ENCODE results near the gene BMAL1. TPM values are rescaled to one million over a fixed set of nuclear protein-coding genes. Genes with fewer than 3 reads are reported as not detected.

Gene BMAL1
- polyA plus RNA-seq, 3 donors, result 8.1 to 14.1 (median 12.7) TPM

- no peak for DNase-seq
Measured at GRCh38 chr11:13315517-13316432, 38.2 kb downstream of the BMAL1 start.

- DNase-seq, result no peak
Measured at GRCh38 chr11:13316528-13316961, 39.0 kb downstream of the BMAL1 start.

DNA sequence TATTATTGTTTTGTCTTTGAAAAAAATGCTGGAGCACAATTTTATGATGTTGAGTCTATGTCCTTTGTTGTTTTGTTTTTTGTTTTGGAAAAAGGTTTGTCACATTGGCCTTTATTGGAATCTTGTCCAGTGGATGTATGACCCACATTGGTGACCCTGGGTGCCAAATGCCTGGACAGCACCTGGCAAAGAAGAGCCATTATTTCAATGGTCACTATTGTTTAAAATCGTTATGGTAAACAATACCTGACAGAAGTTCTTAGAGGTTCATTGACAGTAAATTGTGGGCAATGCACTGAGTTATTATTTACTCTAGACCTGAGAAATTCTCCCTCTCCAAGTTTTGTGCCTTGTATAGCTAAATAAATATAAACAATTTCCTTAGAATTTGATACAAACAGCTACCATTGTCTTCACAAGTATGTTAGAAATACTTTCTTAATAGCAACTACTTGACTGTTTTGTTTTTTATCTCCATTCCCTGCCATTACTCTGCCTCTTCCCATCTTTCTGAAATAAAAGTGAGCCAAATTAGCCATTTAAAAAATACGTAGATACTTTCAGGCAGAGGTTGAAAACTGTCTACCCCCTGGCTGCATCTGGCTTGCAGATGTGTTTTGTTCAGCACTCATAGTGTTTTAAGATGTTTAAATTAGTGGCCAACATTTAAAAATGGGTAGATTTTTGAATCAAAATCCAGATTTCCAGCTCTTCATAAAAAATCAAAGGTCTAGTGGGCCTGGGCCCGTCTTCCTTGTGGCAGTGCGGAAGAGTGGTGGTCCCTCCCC lies 39.9 kb downstream of the BMAL1 start:
- DNase-seq, result no peak

GRCh38 chr11:13318498-13319295 lies 41.1 kb downstream of the BMAL1 start:
- no peak for DNase-seq

DNA sequence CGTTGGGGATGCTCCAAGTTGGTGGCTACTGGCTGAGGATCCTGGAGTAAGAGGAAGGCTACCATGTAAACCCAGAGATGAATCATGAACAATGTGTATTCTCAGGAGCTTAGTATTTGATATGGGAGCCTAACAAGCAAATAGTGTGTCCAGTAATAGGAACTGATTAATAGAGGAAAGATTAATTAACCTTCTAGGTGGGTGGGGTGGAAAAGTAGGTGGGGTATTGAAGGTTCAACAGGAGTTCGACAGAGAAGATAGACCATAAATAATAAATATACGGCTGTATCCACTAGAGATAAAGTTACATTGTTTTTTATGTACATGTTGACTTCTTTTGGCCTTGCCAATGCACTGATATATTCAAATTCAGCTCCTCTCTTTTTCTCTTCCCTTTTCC lies 43.1 kb downstream of the BMAL1 start:
- no peak for DNase-seq

- DNase-seq, result no peak
Measured at GRCh38 chr11:13321431-13321830, 43.8 kb downstream of the BMAL1 start.

DNA sequence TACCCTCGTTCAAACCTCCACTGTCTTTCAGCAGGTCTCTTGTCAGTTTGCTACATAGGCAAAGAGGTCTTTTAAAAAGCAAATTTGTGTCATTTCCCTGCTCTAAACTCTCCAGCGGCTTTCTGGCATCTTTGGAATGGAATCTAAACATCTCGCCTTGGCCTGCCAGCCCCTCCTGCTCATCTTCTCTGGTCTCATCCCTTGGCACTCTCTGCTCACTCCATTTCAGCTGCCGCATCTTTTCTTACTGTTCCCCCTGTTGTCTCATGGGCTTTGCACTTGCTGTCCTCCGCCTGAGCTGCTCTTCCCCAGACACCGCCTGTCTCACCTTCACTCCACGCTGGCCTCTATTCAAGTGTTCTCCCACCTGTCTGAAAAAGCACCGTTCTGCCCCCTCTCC lies 46.6 kb downstream of the BMAL1 start:
- no peak for DNase-seq

DNA sequence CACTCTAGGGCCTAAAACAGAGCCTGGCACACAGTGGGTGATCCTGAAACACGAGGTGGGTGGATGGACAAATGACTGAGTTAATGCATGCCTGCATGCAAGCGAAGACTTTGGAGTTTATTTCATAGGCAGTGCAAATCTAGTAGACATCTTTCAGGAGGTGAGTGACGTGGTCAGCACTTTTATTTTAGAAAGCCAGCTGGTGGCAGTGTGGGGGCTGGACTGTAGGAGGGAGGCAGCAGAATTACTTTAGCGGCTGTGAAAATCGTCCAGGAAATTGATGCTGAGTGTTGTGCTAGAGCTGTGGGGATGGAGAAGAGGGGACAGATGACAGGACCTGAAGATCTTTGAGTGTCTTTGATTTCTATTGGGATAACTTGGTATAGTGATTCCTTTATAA lies 47.1 kb downstream of the BMAL1 start:
- peak; percentile 24 for DNase-seq

- DNase-seq, result no peak
Measured at GRCh38 chr11:13327421-13327820, 49.8 kb downstream of the BMAL1 start.

GRCh38 chr11:13328286-13328685 lies 50.7 kb downstream of the BMAL1 start:
- peak; percentile 28 for DNase-seq

DNA sequence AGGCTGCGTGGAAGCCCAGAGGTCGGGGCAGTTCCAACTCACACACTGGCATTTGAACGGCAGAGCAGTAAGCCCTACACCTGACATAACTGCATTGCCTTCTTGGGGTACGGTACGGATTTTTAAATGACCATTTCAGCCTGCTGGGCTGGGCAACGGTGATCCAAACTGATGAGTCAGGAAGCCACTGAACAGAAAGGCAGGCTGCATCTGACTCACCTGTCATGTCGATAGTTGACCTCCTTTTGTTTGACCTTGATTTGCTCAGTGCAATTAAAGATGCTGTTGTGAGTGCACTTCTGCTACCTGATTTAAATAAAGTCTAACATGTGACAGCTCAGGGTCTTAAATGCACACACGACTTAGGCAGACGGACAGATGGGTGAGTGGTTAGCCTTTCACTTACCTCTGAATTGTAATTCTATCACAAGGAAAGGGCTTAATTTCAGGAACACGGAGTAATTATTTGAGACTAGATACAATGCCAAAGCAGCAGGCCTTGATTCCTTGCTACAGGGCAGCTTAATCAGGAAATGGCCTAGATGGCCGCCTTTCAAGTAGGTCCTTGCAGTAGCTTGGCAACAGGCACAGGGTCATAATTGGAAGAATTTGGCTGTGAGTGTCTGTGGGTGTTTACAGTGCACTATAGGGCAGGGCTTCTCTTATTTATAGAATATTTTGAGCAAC lies 52.2 kb downstream of the BMAL1 start:
- DNase-seq, result no peak

DNA sequence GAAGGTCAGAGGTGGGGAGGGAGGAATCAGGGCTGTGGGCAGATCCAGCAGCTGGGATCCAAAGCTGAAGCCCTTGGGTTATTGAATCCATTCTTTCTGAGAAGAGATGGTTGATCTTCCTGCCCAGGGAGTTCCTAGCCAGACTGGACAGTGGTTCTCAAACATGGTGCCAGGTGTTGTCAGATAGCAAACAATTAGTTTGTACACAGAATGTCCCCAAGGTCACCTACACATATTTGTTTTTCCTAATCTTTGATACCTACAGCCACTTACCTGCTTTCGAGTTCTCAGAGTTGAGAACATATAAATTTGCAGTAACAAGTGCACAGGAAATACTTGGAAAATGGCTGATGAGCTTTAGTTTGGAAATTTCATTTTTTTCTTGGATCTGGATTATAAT lies 54.5 kb downstream of the BMAL1 start:
- DNase-seq, result no peak

DNA sequence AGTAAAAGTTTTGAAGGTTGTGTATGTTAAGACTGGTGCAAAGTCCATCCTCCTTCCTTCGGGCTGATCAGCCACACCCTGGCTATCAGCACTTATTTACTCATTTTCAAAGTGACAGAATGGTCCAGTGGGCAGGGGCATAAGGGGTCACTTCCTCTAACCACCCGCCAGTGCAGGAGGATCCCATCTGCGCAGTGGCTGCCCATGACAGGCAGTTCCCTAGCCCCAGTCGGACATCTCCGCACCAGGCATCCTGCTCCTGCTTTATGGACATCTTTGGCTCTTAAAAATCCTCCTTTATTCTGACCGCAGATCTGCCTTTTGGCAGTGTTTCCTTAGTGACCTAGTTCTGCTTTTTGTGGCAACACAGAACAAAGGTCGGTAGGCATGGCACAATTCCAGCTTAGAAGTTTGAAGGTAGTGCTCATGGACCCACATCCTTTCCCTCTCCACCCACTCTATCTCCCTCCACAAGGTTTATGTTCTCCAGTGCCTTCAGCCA lies 55.9 kb downstream of the BMAL1 start:
- DNase-seq, result no peak

GRCh38 chr11:13334034-13334786 lies 56.6 kb downstream of the BMAL1 start:
- DNase-seq, result no peak

GRCh38 chr11:13335319-13335718 lies 57.7 kb downstream of the BMAL1 start:
- peak; percentile 36 for DNase-seq

- no peak for DNase-seq
Measured at GRCh38 chr11:13336246-13336878, 58.8 kb downstream of the BMAL1 start.

GRCh38 chr11:13338019-13338426 lies 60.4 kb downstream of the BMAL1 start:
- DNase-seq, result no peak

DNA sequence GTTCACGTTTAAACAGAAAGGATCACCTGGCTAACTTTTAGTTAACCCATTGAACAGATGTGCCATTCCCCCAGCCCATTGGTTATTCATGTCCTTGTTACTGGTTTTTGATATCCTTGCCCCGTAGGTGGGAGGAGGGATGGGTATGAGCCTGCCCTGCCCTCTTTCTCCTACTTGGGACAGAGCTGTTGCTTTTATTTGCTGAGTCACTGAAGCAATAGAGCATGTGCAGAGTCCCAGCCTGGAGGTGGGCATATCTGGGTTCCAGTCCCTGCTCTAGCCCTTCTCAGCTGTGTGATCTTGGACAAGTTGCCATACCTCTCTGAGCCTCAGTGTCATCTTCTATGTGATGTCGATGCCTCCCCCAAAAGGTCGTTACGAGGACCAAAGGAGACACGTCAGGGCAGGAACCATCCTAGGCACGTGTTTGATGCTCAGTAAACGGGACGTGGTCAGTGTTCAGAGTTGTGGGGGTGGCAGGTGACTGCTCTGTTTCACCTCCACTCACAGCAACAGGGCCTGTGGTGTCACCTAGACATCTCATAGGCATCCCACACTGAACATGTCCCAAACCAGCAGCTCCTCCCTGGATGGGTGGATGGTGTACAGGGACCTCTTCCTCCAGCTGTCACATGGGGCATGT lies 61.0 kb downstream of the BMAL1 start:
- DNase-seq, result no peak

Measured in renal pelvis (tissue), 4 donors.